AG08395 (cell line): ENCODE results near the gene SEPTIN12.
"Not testable (repeated sequence)": the region's sequence is repeated elsewhere in the genome, so short reads cannot be mapped to it uniquely, and the experiment has no call there.

Source experiments
- DNase-seq: peaks from one replicate; pipeline ENCODE4 v3.0.0; 2012; ENCODE audit warnings: mixed read lengths, low spot score

Gene SEPTIN12

DNA sequence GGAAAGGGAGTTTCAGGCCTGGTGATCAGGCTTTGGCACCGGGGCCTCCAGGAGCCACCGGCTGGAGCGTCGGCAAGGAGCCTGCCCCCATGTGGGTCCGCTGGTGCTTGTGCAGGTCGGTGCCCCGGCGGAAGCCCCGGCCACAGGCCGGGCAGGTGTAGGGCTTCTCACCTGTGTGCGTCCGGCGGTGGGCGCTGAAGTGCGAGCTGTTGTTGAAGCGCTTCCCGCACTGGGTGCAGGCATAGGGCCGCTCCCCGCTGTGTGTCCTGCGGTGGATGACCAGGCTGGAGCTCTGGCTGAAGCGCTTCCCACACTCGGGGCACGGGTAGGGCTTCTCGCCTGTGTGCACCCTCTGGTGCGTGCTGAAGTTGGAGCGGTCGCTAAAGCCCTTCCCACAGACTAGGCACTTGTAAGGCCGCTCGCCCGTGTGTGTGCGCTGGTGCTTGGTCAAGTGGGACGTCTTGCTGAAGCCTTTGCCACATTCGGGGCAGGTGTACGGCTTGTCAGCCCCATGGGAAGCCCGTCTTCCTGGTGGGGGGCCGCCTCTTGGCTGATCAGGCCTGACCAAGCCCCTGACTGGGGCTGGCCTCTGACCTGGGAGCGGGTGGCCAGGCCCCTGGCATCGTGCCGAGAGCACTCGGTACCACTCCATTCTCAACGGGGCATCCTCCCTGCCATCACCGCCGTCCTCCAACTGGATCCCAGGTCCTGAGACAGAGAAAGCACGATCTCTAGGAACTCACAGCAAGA, 35.6 kb downstream of the SEPTIN12 start:
- no peak for DNase-seq

DNA sequence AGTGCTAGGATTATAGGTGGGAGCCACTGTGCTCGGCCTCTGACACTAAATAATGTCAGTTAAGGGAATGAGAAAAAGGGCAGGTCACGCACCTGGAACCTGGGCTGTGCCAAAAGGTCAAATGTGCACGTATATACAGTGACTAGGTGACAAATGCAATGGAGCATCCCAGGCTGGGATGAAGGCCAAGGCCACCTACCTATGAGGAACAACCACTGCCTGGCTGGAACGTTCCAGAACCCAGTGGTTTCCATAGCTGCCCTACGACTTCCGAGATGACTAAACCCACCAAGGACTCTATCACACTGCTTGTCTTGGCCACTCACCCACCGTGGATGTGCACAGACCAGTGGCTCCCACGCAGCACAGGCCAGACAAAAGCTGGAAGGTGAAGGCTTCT, 37.2 kb downstream of the SEPTIN12 start:
- no peak for DNase-seq

DNA sequence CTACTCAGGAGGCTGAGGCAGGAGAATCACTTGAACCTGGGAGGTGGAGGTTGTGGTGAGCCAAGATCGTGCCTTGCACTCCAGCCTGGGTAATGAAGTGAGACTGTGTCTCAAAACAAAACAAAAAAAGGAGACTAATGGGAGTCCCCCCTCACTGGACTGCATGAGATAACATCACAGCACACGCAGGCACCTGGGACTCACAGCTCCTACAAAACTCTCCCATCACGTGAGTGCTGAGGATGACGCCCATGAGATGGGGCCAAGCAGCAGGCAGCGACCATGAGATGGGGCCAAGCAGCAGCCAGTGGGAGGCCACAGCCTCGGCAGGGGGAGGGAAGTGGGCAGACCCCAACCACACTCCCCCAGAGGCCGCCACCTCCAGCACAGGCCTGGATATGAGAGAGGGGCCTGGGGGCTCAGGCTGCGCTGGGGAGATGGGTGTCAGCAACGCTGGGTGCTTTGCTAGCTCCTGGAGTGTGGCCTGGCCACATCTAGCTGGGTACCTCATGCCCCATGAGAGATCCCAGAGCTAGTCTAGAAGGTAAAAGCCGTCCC, 38.4 kb downstream of the SEPTIN12 start:
- DNase-seq, result no peak

DNA sequence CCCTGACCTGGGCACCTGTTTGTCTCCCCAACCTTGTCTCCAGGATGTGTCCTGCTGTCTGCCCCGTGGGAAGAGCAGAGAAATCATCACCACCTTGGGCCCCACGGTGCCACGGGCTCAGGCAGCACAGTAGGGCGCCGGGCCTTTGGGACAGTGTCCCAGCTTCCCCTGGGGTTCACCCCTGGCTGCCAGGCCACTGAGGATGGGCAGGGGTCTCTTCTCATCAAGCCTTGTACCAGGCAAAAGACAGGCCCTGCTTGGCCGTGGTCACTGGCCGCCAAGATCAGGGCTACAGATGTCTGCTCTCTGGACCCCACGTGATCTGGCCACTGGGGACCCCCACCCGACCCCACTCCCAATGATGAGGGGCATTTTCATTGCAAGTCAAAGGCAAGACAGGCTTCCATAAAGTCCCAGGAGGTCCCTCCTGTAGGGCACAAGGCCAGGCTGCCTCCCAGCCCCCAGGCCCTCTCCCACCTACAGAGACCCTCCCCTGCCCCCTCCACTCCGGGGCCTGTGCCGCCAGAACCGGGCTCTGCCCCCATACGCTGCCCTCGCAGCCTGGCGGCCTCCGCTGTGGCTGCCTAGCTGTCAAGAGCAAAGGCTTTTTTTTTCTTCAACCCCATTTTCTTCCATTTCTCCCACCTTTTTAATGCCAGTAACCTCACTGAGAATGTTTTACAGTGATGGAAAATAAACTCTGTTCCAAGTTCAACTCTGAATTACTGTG, 39.3 kb downstream of the SEPTIN12 start:
- no peak for DNase-seq

DNA sequence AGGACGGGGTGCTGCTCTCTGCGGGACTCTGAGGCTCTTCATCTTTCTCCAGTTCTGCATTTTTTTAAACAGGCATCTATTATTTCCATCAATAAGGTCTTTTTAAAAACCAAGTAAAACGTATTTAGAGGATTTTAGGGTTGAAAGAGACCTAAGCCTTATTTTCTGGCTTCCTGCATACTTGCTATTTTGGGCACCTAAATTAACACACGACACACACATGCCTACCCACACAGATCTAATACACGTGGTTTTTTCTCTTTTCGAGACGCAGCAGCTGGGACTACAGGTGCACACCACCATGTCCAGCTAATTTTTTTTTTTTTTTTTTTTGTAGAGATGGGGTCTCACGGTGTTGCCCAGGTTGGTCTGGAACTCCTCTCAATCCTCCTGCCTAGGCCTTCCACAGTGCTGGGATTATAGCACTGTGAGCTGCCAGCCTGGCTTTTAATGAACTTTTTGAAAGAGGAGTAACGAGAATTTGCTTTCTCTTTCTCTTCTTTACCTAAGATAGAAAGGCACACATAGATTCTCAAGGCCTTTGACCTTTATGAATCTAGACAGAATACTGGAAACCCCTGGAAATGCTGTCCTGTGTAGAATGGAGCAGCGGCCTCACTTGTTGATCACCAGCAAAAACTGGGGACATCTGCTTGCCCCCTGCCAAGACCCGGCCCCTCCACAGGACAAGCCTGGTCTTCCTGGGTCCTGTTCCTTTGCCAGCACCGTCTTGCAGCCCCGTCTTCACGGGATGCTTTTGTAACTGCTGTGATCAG, 40.1 kb downstream of the SEPTIN12 start:
- DNase-seq, result no peak

DNA sequence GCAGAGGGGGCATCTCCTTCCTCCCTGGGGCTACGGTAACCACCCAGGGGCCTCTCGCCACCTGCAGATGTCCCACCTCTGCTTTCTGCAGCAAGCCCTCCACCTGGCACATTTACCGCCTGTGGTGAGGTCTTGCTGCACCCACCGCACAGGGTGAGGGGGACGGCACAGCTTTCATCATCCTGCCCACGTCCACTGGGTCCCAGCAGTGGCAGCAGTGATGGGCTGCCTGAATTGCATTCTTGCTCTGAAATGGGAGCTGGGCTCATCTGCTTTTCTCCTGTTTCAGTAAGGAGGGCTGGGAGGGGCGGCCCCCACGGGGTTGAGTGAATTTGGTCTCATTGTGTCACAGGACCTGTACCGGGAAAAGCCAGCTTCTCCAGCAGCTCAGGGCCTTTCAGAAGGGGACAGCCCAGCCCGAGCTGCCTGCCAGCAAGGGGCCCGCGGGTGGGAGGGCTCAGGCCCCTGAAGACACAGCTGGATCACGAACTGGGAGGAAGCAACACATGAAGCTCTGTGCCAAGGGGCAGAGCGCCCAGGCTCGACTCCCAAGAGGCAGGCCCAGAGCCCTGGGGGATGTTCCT, 41.1 kb downstream of the SEPTIN12 start:
- DNase-seq, result no peak

DNA sequence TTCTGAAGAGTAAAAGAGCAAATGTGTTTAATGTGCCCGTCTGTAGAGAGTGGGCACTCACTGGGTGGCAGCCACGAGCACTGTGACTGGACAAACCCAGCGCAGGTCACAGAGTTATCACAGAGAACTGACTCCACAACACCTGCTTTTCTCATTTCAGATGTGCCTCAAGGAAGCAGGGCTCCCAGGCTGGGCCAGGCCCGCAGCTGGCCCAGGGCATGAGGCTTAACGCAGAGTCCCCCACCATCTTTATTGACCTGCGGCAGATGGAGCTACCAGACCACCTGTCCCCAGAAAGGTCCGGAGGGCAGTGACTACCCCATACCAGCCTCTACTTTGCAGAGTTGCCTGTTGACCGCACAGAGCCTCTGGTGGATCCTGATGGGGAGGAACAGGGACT, 41.9 kb downstream of the SEPTIN12 start:
- no peak for DNase-seq

DNA sequence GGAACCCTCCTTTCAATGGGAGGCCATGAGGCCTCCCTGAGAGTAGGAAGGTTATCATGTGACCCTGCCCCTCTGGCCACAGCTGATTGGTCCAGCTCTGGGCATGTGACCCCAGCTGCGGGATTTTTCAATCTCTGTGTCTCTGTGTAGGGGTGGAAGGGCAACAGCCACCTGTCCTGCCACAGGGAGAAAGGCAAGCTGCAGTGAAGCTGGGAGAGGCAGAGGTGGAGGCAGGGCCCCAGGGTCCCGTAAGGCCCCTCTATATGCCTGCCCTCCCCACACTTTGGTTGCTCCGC, 42.9 kb downstream of the SEPTIN12 start:
- DNase-seq, result no peak

DNA sequence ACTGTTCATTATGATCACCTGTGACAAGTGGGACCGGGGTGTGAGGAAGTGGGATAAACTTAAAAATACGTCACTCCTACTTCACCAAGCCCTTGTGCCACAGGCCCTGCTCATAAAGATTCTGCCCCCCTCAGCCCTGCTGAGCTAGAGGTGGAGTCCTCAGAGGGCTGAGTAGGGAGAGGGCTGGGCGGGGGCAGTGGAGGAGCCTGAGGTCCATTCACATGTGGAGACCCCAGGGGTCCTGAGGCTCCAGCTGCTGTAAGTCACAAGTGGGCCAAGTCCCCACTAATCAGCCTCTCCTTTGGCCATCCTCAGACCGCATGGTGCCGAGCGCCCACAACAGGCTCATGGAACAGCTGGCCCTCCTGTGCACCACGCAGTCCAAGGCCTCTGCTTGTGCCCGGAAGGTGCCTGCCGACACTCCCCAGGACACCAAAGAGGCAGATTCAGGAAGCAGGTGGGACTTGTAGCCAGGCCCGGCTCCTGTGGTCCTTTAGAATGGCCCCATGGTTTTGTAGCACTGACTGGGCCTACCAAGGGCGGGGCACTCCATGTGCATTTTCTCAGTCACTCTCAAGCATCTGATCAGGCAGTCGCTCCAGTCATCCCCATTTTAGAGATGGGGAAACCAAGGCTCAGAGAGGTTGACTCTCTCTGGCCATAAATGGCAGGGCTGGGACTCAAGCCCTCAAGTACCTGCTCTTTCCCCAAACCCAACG, 43.4 kb downstream of the SEPTIN12 start:
- DNase-seq, result no peak

DNA sequence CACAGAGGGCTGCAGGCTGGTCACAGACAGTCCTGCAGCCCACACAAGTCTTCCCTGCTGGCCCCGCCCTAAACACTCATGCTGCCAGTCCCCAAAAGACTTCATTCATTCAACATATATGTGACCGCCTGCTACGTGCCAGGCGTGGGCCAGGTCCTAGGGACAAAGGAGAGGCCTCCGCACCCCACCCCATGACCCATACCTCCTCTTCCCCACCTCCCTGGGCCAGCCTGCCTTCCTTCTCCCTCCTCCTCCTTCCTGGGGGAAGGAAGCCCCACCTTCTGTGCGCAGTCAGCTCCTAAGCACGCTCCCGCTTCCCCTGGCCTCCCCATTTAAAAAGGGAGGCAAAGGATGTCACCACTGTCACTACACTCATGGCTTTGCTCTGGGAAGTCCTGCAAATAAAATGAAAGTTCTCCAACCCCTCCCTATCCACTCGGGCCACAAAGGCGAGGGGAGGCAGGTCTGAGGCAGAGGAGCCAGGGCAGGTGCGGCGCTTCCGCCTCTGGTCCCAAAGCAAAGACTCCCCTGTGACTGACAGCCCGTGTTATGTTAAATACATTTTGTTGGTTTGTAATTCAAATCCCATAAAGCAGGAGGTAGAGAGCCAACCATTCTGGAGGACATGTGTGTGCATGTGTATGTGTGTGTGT, 44.8 kb downstream of the SEPTIN12 start:
- no peak for DNase-seq

DNA sequence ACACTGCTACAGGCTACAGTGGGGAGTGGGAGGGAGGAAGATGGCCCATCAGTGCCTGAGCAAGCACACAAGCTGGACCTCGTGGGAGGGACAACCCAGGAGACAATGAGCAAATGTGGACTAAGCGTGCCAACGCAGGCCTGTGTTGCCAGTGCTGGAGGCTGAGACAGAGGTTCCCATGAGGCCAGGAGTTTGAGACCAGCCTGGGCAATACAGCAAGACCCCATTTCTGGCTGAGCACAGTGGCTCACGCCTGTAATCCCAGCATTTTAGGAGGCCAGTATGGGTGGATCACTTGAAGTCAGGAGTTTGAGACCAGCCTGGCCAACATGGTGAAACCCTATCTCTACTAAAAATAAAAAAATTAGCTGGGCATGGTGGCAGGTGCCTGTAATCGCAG, 49.8 kb downstream of the SEPTIN12 start:
- DNase-seq, result not testable (repeated sequence)

DNA sequence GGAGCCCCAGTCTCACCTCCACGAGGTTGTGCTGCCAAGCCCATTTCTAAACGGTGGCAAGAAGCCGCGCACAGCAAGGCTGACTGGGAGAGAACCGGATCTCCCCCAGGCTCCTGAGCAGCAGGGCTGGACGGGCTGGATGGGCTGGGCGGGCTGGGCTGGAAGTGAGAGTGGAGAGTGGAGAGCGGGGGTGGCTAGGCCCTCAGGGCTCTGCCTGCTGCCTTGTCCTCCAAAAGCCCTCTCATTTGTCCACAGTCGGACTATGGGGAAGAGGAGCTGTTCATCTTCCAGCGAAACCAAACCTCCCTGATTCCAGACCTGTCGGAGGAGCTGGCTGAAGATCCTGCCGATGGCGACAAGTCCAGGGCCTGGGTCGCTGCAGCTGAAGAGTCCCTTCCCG, 50.6 kb downstream of the SEPTIN12 start:
- no peak for DNase-seq

DNA sequence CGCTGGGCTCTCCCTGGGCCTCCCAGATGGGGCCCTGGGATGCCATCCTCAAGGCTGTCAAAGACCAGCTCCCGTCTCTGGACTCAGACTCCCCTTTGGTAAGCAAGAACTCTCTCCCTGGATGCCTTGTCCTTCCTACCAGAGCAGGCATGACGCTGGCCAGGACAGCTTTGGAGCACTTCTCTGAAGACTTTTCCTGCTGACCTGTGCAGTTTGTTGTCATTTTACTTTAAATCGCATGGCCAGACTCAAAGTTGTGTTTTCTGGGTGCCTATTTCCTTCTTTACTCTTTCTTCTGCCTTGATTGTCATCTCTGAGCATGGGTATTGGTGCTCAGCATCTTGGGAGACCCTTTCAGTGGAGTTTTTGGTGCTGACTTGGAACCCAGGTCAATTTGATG, 51.6 kb downstream of the SEPTIN12 start:
- DNase-seq, result no peak

DNA sequence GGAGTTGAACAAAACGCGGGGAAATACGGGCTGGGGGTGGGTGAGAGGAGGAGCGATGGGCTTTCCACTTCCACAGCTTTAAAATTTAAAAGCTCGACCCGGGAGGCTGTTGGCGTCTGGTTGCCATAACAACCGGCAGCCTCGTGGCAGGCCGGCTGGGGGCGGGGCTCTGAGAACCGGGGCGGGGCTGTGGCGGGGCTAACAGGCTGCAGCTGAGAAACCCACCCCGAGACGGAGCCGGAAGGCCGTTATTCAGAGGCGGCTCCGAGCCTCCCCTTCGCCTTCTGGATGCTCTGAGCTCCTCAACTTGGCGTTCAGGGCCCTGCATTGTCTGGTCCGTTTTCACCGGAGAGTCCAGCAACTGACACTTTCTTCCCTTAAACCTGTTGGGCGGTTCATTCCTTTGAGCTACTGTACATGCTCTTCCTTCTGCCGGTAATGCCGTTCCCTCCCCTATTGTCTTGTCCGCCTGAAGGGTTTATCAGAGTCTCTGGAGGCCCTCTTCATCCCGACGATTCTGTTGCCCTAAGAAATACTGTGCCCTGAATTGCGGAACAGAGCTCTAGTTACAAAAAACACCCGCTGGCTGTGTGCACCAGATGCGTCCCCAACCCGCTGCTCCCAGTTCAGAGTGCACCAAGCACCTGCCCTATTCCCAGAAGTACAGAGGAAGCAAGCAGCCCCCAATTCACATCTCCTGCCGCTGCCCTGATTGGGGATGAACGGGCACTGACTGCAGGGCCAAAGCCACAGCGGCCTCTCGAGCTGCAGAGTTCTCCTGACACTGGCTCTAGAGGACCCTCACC, 53.2 kb downstream of the SEPTIN12 start:
- DNase-seq, result peak; percentile 93

DNA sequence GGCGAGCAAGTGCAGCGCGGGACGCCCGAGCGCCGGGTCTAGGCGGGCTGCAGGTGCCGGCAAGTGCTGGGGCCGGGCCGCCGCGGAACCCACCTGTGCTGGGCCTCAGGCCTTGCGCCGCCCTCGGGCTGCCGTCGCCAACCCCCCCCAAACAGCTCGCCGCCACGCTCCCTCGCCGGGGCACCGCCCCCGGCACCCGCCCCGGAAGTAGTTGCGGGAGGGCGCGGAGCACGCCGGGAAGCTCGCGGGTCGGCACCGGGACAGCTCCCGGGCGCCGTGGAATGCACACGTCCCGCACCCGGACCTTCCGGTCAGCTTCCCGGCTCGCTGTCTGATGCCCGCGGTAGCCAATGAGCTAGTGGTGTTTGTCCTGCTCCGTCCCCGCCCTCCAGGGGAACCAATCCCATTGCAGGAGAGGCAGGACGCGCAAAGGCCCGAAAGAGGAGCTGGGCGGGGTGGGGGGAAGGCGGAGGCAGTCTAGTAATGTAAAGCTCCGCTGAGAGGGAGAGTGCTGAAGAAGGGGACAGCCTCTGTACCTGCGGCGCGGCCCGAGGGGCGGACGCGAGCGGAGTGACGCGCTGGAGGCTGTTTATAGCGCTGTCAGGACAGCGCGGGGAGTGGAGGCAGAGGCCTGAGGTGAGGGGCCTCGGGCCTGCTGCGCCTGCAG, 53.9 kb downstream of the SEPTIN12 start, which contains the start of the genes ANKS3 and DNAAF8:
TSS of gene ANKS3 (minus strand) at position 209 of the 667 bp plus-strand sequence. CDS start 4,122 bp downstream, outside the sequence.
TSS of gene DNAAF8 (plus strand) at position 475 of the 667 bp plus-strand sequence. CDS start 1,978 bp downstream, outside the sequence.
- DNase-seq, result peak; percentile 99

DNA sequence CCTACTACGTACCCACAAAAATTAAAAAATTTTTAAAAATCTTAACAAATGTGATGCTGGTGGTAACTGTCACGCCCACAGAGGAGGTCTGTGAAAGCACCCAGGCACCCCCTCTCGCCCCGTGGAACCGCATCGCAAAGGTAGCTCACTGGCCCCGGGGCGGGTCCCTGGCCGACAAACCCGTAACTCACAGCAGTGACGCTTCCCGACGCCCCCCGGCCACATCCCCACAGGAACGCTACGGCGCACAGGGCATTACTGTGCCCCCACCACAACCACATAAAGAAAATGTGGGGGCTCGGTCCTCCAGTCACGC, 54.4 kb downstream of the SEPTIN12 start:
- DNase-seq, result no peak

DNA sequence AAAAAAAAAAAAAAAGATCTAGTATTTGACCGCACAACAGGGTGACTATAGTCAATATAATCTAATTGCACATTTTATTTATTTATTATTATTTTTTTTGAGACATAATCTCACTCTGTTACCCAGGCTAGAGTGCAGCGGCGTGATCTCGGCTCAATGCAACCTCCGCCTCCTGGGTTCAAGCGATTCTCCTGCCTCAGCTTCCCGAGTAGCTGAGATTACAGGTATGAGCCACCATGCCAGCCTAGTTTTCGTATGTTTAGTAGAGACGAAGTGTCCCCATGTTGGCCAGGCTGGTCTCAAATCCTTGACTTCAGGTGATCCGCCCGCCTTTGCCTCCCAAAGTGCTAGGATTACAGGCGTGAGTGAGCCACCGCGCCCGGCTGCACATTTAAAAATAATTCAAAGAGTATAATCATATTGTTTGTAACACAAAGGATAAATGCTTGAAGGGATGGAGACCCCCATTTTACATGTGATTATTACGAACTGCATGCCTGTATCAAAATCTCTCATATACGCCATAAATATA, 54.9 kb downstream of the SEPTIN12 start:
- no peak for DNase-seq

DNA sequence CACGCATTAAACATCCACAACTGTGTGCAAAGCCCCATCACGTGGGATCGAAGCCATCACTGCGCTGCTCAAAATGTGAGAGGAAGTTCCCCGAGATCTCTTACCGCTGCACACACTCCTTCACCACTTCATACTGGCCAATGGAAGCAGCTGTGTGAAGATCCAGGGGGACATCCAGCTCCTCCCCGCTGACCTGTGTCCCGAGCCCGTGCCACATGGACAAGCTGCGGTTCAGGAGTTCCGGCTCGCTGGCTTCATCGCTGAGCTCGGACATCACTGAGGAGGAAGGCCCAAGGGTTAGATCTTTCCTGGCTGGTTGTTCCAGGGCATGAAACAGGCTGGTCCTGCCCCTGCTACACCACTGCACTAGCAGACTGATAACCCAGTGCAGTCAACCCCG, 58.3 kb downstream of the SEPTIN12 start:
- DNase-seq, result no peak

DNA sequence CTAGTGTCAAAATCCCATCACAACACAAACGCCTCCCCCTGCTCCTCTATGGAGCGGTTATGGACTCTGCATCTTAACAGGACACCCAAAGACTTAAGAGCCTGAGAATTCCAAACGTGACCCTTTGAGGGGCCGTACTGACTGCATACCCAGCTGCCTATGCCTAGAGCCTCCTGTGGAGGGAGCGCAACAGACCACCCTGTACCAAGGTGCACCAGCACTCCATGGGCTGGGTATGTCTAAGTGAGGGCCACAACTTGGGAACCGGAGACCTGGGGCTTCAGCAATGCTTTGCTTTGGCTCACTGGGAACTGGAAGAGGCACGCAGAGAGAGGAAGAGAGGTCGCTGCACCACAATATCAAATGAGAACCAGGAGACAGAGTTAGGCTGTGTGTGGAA, 59.5 kb downstream of the SEPTIN12 start:
- DNase-seq, result no peak
